ENCODE data around the gene BORCS5. TPM values are rescaled to one million over a fixed set of nuclear protein-coding genes. Genes with fewer than 3 reads are reported as not detected.
"Not testable (repeated sequence)": the region's sequence is repeated elsewhere in the genome, so short reads cannot be mapped to it uniquely, and the experiment has no call there.

Gene BORCS5
- total RNA-seq, 1 donor from 2014 or later: 6.1 TPM

DNA sequence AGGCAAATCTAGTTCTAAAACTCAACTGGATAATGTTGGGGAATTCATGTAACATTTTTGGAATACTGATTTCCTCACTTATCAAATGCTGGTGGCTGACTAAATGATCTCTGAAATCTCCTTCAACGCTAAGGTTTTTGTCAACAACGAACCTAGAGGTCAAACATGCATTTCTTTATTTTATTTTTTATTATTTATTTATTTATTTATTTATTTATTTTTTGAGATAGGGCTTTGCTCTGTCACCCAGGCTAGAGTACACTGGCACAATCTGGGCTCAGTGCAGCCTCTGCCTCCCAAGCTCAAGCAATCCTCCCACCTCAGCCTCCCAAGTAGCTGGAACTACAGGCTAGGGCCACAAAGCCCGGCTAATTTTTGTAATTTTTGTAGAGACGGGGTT lies 141.3 kb downstream of the BORCS5 start:
- no peak for TF ChIP-seq CTCF (conservative IDR thresholded peaks at IDR 0.05; ENCODE audit: low read depth, low read length)
- DNase-seq (ENCODE audit: low read depth): no peak
- H3K4me3 ChIP-seq (ENCODE audit: low read depth, low read length): no peak overlapping the region

DNA sequence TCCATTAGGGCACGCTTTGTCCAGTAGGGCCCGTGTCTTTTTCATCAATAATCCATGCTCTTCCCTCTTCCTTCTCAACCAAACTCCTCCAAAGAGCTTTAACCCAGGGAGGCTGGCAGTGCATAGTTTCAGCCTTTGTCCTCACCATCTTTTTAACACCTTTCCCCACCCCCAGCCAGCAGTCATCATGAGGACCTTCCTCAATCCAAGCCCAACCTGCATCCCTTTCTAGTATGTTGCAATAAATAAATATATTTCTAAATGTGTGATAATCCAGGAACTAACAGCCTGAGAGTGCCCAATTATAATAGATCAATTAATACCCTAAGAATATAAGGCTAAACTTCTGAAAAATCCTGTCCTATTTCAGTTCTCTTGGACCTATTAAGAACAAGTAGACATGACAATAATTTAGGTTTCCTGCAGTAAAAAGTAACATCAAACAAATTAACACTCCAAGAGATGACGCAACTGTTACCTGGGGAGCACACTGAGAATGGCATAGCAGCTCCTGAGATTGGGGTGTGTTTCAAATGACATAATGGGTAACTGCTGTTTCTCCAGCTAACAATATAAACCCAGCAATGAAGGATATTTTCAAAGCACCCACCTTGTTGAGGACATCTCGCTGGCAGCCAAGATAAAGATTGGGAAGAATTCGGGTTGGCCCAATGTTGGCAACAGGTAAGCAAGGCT lies 143.2 kb downstream of the BORCS5 start:
- no peak for TF ChIP-seq CTCF (conservative IDR thresholded peaks at IDR 0.05; ENCODE audit: low read depth, low read length)
- no peak for DNase-seq (ENCODE audit: low read depth)
- H3K4me3 ChIP-seq (ENCODE audit: low read depth, low read length): no peak overlapping the region

GRCh38 chr12:12501121-12501520 lies 144.2 kb downstream of the BORCS5 start:
- TF ChIP-seq CTCF (conservative IDR thresholded peaks at IDR 0.05; ENCODE audit: low read depth, low read length): no peak
- DNase-seq (ENCODE audit: low read depth): no peak
- H3K4me3 ChIP-seq (ENCODE audit: low read depth, low read length): no peak overlapping the region

- not testable (repeated sequence) for DNase-seq (ENCODE audit: low read depth); H3K4me3 ChIP-seq (ENCODE audit: low read depth, low read length)
These were observed 145.4 kb downstream of the BORCS5 start for GRCh38 chr12:12502130-12502814.

GRCh38 chr12:12502815-12503151 lies 145.9 kb downstream of the BORCS5 start:
- no peak for TF ChIP-seq CTCF (conservative IDR thresholded peaks at IDR 0.05; ENCODE audit: low read depth, low read length)
- no peak for DNase-seq (ENCODE audit: low read depth)
- no peak overlapping the region for H3K4me3 ChIP-seq (ENCODE audit: low read depth, low read length)

- peak; percentile 9 for TF ChIP-seq CTCF (conservative IDR thresholded peaks at IDR 0.05; ENCODE audit: low read depth, low read length)
- H3K4me3 ChIP-seq (ENCODE audit: low read depth, low read length): no peak overlapping the region
- no peak for DNase-seq (ENCODE audit: low read depth)
These were observed 146.7 kb downstream of the BORCS5 start for GRCh38 chr12:12503384-12504078.

Measured in epithelial cell of proximal tubule (primary cell).